PC-9 (cell line): ENCODE results near the gene ZBBX.

Experiments used
- CTCF ChIP-seq: fragments of 200-600 bp; sonication (generic); conservative IDR thresholded peaks from 2 replicates; pipeline ENCODE4 v1.6.1; 2017; ENCODE audit warnings: mixed run types, antibody characterized with exemption, mild to moderate bottlenecking, moderate library complexity
- EZH2 ChIP-seq: fragments of 200-600 bp; sonication (generic); IDR thresholded peaks from 2 replicates; pipeline ENCODE4 v1.8.0; 2017; ENCODE audit warnings: antibody characterized with exemption, low read depth

- TF ChIP-seq CTCF (no peak), EZH2 (no peak)
Observed at GRCh38 chr3:167346171-167346570, 33.9 kb downstream of the ZBBX start.
